Adrenal gland (tissue), 5 donors: ENCODE results near the gene IGF2R.
"Not testable (repeated sequence)": the region's sequence is repeated elsewhere in the genome, so short reads cannot be mapped to it uniquely, and the experiment has no call there.

Experiments
- POLR2A ChIP-seq, 2 donors: fragments of 450-650 bp; IDR thresholded peaks; one replicate each; pipeline ENCODE4 v1.6.1; 2017; ENCODE audit warnings: antibody characterized with exemption in 2 of 2, mild to moderate bottlenecking in 2 of 2, moderate library complexity in 1 of 2
- TF ChIP-seq, protein P1 (sequence below), 6 experiments: fragments of 450-650 bp in 4 of 6; fragments of 200-600 bp in 2 of 6; sonication (generic) in 1 of 6; IDR thresholded peaks; 1 replicate in 5 of 6; 2 replicates in 1 of 6; pipeline versions ENCODE4 v1.5.1 to v1.8.0; 2016 to 2021; ENCODE audit warnings: antibody characterized with exemption in 6 of 6, mild to moderate bottlenecking in 2 of 6, moderate library complexity in 1 of 6
- donor health status: DM: no; HTN: no; CAD: no.

DNA sequence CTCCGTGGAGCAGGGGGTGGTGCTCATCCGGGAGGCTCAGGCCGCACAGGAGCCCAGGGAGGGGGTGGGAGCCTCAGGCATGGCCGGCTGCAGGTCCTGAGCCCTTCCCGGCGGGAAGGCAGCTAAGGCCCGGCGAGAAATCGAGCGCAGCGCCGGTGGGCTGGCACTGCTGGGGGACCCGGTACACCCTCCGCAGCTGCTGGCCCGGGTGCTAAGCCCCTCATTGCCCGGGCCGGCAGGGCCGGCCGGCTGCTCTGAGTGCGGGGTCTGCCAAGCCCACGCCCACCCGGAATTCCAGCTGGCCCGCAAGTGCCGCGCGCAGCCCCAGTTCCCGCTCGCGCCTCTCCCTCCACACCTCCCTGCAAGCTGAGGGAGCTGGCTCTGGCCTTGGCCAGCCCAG is 145.7 kb downstream of the IGF2R start:
- TF ChIP-seq, protein P1, sequence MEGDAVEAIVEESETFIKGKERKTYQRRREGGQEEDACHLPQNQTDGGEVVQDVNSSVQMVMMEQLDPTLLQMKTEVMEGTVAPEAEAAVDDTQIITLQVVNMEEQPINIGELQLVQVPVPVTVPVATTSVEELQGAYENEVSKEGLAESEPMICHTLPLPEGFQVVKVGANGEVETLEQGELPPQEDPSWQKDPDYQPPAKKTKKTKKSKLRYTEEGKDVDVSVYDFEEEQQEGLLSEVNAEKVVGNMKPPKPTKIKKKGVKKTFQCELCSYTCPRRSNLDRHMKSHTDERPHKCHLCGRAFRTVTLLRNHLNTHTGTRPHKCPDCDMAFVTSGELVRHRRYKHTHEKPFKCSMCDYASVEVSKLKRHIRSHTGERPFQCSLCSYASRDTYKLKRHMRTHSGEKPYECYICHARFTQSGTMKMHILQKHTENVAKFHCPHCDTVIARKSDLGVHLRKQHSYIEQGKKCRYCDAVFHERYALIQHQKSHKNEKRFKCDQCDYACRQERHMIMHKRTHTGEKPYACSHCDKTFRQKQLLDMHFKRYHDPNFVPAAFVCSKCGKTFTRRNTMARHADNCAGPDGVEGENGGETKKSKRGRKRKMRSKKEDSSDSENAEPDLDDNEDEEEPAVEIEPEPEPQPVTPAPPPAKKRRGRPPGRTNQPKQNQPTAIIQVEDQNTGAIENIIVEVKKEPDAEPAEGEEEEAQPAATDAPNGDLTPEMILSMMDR (IDR thresholded peaks at IDR 0.05), result not testable (repeated sequence)
- TF ChIP-seq POLR2A (IDR thresholded peaks at IDR 0.05), result not testable (repeated sequence)
